DMS153 (cell line): ENCODE results near the gene RYR2.
"Not testable (repeated sequence)": the region's sequence is repeated elsewhere in the genome, so short reads cannot be mapped to it uniquely, and the experiment has no call there.

ENCODE experiments used
- DNase-seq: peaks from one replicate; lab custom pipeline; 2025; lab: John Stamatoyannopoulos, UW

The RYR2 gene

GRCh38 chr1:237566581-237566980 is 524.6 kb downstream of the RYR2 start:
- no peak for DNase-seq

- no peak for DNase-seq
Measured at GRCh38 chr1:237568955-237569354, 527.0 kb downstream of the RYR2 start.

GRCh38 chr1:237570530-237570929 is 528.5 kb downstream of the RYR2 start:
- no peak for DNase-seq

- DNase-seq: no peak
Measured at GRCh38 chr1:237574536-237574935, 532.6 kb downstream of the RYR2 start.

GRCh38 chr1:237578540-237578939 is 536.6 kb downstream of the RYR2 start:
- no peak for DNase-seq

GRCh38 chr1:237580726-237581125 is 538.7 kb downstream of the RYR2 start:
- no peak for DNase-seq

GRCh38 chr1:237583270-237583669 is 541.3 kb downstream of the RYR2 start:
- DNase-seq: no peak

GRCh38 chr1:237583756-237584155 is 541.8 kb downstream of the RYR2 start:
- no peak for DNase-seq

- DNase-seq: no peak
Measured at GRCh38 chr1:237590386-237590785, 548.4 kb downstream of the RYR2 start.

- DNase-seq: no peak
Measured at GRCh38 chr1:237591353-237591752, 549.4 kb downstream of the RYR2 start.

- not testable (repeated sequence) for DNase-seq
Measured at GRCh38 chr1:237603036-237603568, 561.1 kb downstream of the RYR2 start.

GRCh38 chr1:237608433-237608832 is 566.4 kb downstream of the RYR2 start:
- no peak for DNase-seq

- no peak for DNase-seq
Measured at GRCh38 chr1:237610157-237610556, 568.2 kb downstream of the RYR2 start.

GRCh38 chr1:237613984-237614383 is 572.0 kb downstream of the RYR2 start:
- DNase-seq: no peak

GRCh38 chr1:237619553-237619952 is 577.6 kb downstream of the RYR2 start:
- no peak for DNase-seq

GRCh38 chr1:237634922-237635321 is 592.9 kb downstream of the RYR2 start:
- no peak for DNase-seq

GRCh38 chr1:237638555-237638954 is 596.6 kb downstream of the RYR2 start:
- DNase-seq: no peak

GRCh38 chr1:237640011-237640671 is 598.2 kb downstream of the RYR2 start:
- no peak for DNase-seq

GRCh38 chr1:237640966-237641365 is 599.0 kb downstream of the RYR2 start:
- DNase-seq: no peak

GRCh38 chr1:237650809-237651208 is 608.8 kb downstream of the RYR2 start:
- no peak for DNase-seq

- DNase-seq: no peak
Measured at GRCh38 chr1:237655778-237656177, 613.8 kb downstream of the RYR2 start.

GRCh38 chr1:237664348-237664747 is 622.4 kb downstream of the RYR2 start:
- no peak for DNase-seq

GRCh38 chr1:237670302-237670701 is 628.3 kb downstream of the RYR2 start:
- DNase-seq: no peak

- DNase-seq: no peak
Measured at GRCh38 chr1:237671262-237671661, 629.3 kb downstream of the RYR2 start.
